NCI-H2029 treated with DMSO at 0.1 percent for 48 hours (cell line): ENCODE measurements around the gene PLEKHG4B.
"Not testable (repeated sequence)": the region's sequence is repeated elsewhere in the genome, so short reads cannot be mapped to it uniquely, and the experiment has no call there.

Source experiments
- DNase-seq: peaks from one replicate; lab custom pipeline; 2025; lab: John Stamatoyannopoulos, UW

The PLEKHG4B gene

GRCh38 chr5:95241-95980 lies 3.4 kb downstream of the PLEKHG4B start:
- no peak for DNase-seq

- no peak for DNase-seq
Measured at GRCh38 chr5:96976-97660, 5.2 kb downstream of the PLEKHG4B start.

GRCh38 chr5:99815-100214 lies 7.8 kb downstream of the PLEKHG4B start:
- peak; percentile 72 for DNase-seq

- DNase-seq, result no peak
Measured at GRCh38 chr5:102411-103043, 10.6 kb downstream of the PLEKHG4B start.

GRCh38 chr5:104106-104505 lies 12.1 kb downstream of the PLEKHG4B start:
- not testable (repeated sequence) for DNase-seq

- no peak for DNase-seq
Measured at GRCh38 chr5:104778-105296, 12.9 kb downstream of the PLEKHG4B start.

- DNase-seq, result no peak
Measured at GRCh38 chr5:105504-106070, 13.6 kb downstream of the PLEKHG4B start.

GRCh38 chr5:106587-106986 lies 14.6 kb downstream of the PLEKHG4B start:
- no peak for DNase-seq

GRCh38 chr5:107526-107925 lies 15.6 kb downstream of the PLEKHG4B start:
- DNase-seq, result no peak

- no peak for DNase-seq
Measured at GRCh38 chr5:109826-110225, 17.9 kb downstream of the PLEKHG4B start.

- DNase-seq, result no peak
Measured at GRCh38 chr5:110270-110888, 18.4 kb downstream of the PLEKHG4B start.

- DNase-seq, result no peak
Measured at GRCh38 chr5:111171-111570, 19.2 kb downstream of the PLEKHG4B start.

GRCh38 chr5:119486-120097 lies 27.6 kb downstream of the PLEKHG4B start:
- DNase-seq, result no peak

- no peak for DNase-seq
Measured at GRCh38 chr5:121432-121831, 29.5 kb downstream of the PLEKHG4B start.

GRCh38 chr5:125815-126214 lies 33.8 kb downstream of the PLEKHG4B start:
- no peak for DNase-seq

- no peak for DNase-seq
Measured at GRCh38 chr5:126806-127205, 34.8 kb downstream of the PLEKHG4B start.

GRCh38 chr5:127886-128285 lies 35.9 kb downstream of the PLEKHG4B start:
- no peak for DNase-seq

GRCh38 chr5:128446-128845 lies 36.5 kb downstream of the PLEKHG4B start:
- DNase-seq, result no peak

GRCh38 chr5:129148-129547 lies 37.2 kb downstream of the PLEKHG4B start:
- DNase-seq, result no peak

GRCh38 chr5:129820-130219 lies 37.9 kb downstream of the PLEKHG4B start:
- DNase-seq, result no peak

GRCh38 chr5:130601-131131 lies 38.7 kb downstream of the PLEKHG4B start:
- DNase-seq, result no peak
